ENCODE data around the gene REN. TPM values are rescaled to one million over a fixed set of nuclear protein-coding genes. Genes with fewer than 3 reads are reported as not detected.

REN gene
- total and polyA plus RNA-seq, 2 of the 8 experiments (the other 6 are each of a cell fraction or from before 2014, with no cell fraction given): 0.05 TPM; not detected in 1

GRCh38 chr1:204180133-204180532 lies 14.0 kb upstream of the REN start:
- no peak overlapping the region for H4K91ac ChIP-seq (replicated peaks; ENCODE audit: insufficient read length, low read length)
- no peak overlapping the region for H3K14ac ChIP-seq (ENCODE audit: insufficient read length)
- H4K20me1 ChIP-seq (replicated peaks in 1 of 2; ENCODE audit: control insufficient read depth in 1 of 2, insufficient read depth in 2 of 2, low read length in 2 of 2): no peaks in the 10 kb centered on the region
- no peak overlapping the region for H3K56ac ChIP-seq (replicated peaks; ENCODE audit: insufficient read length, low read depth, low read length)
- no peaks in the 10 kb centered on the region for H3K4me1 ChIP-seq (replicated peaks in 1 of 4; ENCODE audit: control insufficient read depth in 3 of 4, insufficient read depth in 4 of 4, low read length in 3 of 4)
- H3K79me1 ChIP-seq (ENCODE audit: low read depth, low read length): no peaks in the 10 kb centered on the region
- H3K23ac ChIP-seq (ENCODE audit: insufficient read length): no peak overlapping the region
- H3K9me3 ChIP-seq (ENCODE audit: insufficient read depth in 2 of 2, low read depth in 1 of 2, low read length in 1 of 2): no peaks in the 10 kb centered on the region
- no peak overlapping the region for H2BK20ac ChIP-seq (ENCODE audit: low read length)
- H2BK15ac ChIP-seq (ENCODE audit: low read length): no peak overlapping the region
- POLR2A ChIA-PET (ENCODE audit: partially characterized antibody): interaction anchor here (1.3 kb wide), 1 partner anchor 10 kb away, joined by 4 read pairs; no protein-coding TSS in a partner anchor
- H3K27ac ChIP-seq (ENCODE audit: low read depth, low read length): no peak overlapping the region
- H4K8ac ChIP-seq (ENCODE audit: extremely low read depth, insufficient read depth, low read length): no peak overlapping the region
- no peaks in the 10 kb centered on the region for H3K36me3 ChIP-seq (ENCODE audit: control insufficient read depth in 2 of 4, insufficient read depth in 4 of 4, low read length in 3 of 4)
- no peak overlapping the region for H2AK5ac ChIP-seq (ENCODE audit: low read depth, low read length)
- H3K23me2 ChIP-seq (ENCODE audit: low read depth, low read length): no peaks in the 10 kb centered on the region
- no peak overlapping the region for H3K4ac ChIP-seq (replicated peaks; ENCODE audit: insufficient read length, low read depth, low read length)
- H3K27me3 ChIP-seq (replicated peaks in 1 of 4; ENCODE audit: control insufficient read depth in 3 of 4, extremely low read depth in 1 of 4, insufficient read depth in 3 of 4, low read length in 3 of 4): 0 out of 7 replicates have a peak, but pooled peaks cover 0 to 2% (median 0%) of the 10 kb centered on the region in 4 experiments
- no peak overlapping the region for H2BK12ac ChIP-seq (ENCODE audit: low read depth, low read length)
- DNase-seq (ENCODE audit: low read depth in 1 of 2, low spot score in 2 of 2): no peak
- 80% methylated on average over 6 of the region's 6 CpGs; no CpG with 5 or more reads in 1 of the 2 experiments for WGBS, 2 experiments (ENCODE audit: extremely low coverage in 1 of 2, insufficient coverage in 1 of 2, insufficient read length in 1 of 2, insufficient replicate concordance in 2 of 2, low coverage in 1 of 2, low lambda C conversion rate in 2 of 2, missing lambda C conversion rate in 1 of 2)
- H2BK120ac ChIP-seq (replicated peaks; ENCODE audit: low read depth, low read length): no peak overlapping the region
- H3K9ac ChIP-seq (replicated peaks in 1 of 4; ENCODE audit: extremely low read depth in 1 of 4, low read depth in 3 of 4, low read length in 3 of 4): no peak overlapping the region
- CTCF ChIA-PET (ENCODE audit: partially characterized antibody): interaction anchor here (1.1 to 10.6 kb wide), 9 partner anchors 11 to 309 kb away, joined by 3 to 106 read pairs (median 6); no protein-coding TSS in a partner anchor
- H3K18ac ChIP-seq (ENCODE audit: extremely low read depth, low read length): no peak overlapping the region
- no peak for FAIRE-seq
- no peaks in the 10 kb centered on the region for H3K79me2 ChIP-seq (ENCODE audit: control insufficient read depth in 1 of 2, insufficient read depth in 2 of 2, low read length in 2 of 2)
- no peak overlapping the region for H2AFZ ChIP-seq (ENCODE audit: low read length)
- no peak overlapping the region for H4K5ac ChIP-seq (ENCODE audit: insufficient read length, low read depth, low read length)
- no peak overlapping the region for H3K4me3 ChIP-seq (ENCODE audit: extremely low read depth in 1 of 4, insufficient read depth in 2 of 4, low read depth in 3 of 4, low read length in 4 of 4)
- no peak overlapping the region for H2BK5ac ChIP-seq (ENCODE audit: low read depth, low read length)
- H3K4me2 ChIP-seq (ENCODE audit: insufficient read depth in 1 of 2, low read depth in 2 of 2, low read length in 2 of 2): no peak overlapping the region
- TF ChIP-seq ASH2L (IDR thresholded peaks at IDR 0.05; ENCODE audit: low read length) (no peak), MAFK (IDR thresholded peaks at IDR 0.05; ENCODE audit: low read depth, low read length) (no peak), RBBP5 (IDR thresholded peaks at IDR 0.05; ENCODE audit: borderline replicate concordance, low read depth, low read length) (no peak), BCL11A (IDR thresholded peaks at IDR 0.05; ENCODE audit: low read depth in 2 of 2, low read length in 2 of 2) (no peak), CTBP2 (IDR thresholded peaks at IDR 0.05; ENCODE audit: borderline replicate concordance, insufficient read depth, insufficient read length, low read length) (no peak), SP1 (IDR thresholded peaks at IDR 0.05; ENCODE audit: low read depth, low read length) (no peak), KDM1A (IDR thresholded peaks at IDR 0.05; ENCODE audit: borderline replicate concordance, low read length) (no peak), FOSL1 (IDR thresholded peaks at IDR 0.05; ENCODE audit: insufficient read depth, low read depth, low read length) (no peak), BACH1 (IDR thresholded peaks at IDR 0.05; ENCODE audit: low read length) (no peak), SIN3A (conservative IDR thresholded peaks at IDR 0.05 in 1 of 2, IDR thresholded peaks at IDR 0.05 in 1 of 2; ENCODE audit: low read depth in 1 of 2, low read length in 2 of 2) (no peak)
- TF ChIP-seq, protein P1, sequence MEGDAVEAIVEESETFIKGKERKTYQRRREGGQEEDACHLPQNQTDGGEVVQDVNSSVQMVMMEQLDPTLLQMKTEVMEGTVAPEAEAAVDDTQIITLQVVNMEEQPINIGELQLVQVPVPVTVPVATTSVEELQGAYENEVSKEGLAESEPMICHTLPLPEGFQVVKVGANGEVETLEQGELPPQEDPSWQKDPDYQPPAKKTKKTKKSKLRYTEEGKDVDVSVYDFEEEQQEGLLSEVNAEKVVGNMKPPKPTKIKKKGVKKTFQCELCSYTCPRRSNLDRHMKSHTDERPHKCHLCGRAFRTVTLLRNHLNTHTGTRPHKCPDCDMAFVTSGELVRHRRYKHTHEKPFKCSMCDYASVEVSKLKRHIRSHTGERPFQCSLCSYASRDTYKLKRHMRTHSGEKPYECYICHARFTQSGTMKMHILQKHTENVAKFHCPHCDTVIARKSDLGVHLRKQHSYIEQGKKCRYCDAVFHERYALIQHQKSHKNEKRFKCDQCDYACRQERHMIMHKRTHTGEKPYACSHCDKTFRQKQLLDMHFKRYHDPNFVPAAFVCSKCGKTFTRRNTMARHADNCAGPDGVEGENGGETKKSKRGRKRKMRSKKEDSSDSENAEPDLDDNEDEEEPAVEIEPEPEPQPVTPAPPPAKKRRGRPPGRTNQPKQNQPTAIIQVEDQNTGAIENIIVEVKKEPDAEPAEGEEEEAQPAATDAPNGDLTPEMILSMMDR (IDR thresholded peaks at IDR 0.05; ENCODE audit: control extremely low read depth in 1 of 3, insufficient read depth in 1 of 3, low read depth in 1 of 3, low read length in 3 of 3): no peak
